Chondrocyte (in vitro differentiated cells): ENCODE measurements around the gene MLYCD. TPM values are rescaled to one million over a fixed set of nuclear protein-coding genes. Genes with fewer than 3 reads are reported as not detected.

ENCODE experiments used
- DNase-seq: peaks from one replicate; pipeline ENCODE4 v3.0.0; 2021; ENCODE audit warnings: mixed read lengths, low spot score
- H3K27ac Mint-ChIP-seq: one replicate; pipeline ENCODE4 v1.8.0; 2021; ENCODE audit warnings: mild to moderate bottlenecking, moderate library complexity, mixed read lengths; ENCODE audit not compliant: unreplicated experiment
- H3K27me3 Mint-ChIP-seq: 2 replicates; pipeline ENCODE4 v1.8.0; 2021; ENCODE audit warnings: low read depth, mixed read lengths
- H3K36me3 Mint-ChIP-seq: 2 replicates; pipeline ENCODE4 v1.8.0; 2021; ENCODE audit warnings: low read depth, mixed read lengths
- H3K4me1 Mint-ChIP-seq: 2 replicates; pipeline ENCODE4 v1.8.0; 2021; ENCODE audit warnings: low read depth, mild to moderate bottlenecking, mixed read lengths
- H3K4me3 Mint-ChIP-seq: one replicate; pipeline ENCODE4 v1.8.0; 2021; ENCODE audit warnings: mild to moderate bottlenecking, moderate library complexity, mixed read lengths; ENCODE audit not compliant: unreplicated experiment
- H3K9me3 Mint-ChIP-seq: 2 replicates; pipeline ENCODE4 v1.8.0; 2021; ENCODE audit warnings: low read depth, mixed read lengths
- total RNA-seq: library from RNA; stranded (reverse); gene quantifications from 3 replicates; pipeline ENCODE4 v1.2.1, GENCODE V29; 2021
- TF ChIP-seq, protein P1 (sequence below): fragments of 200-600 bp; sonication (generic); IDR thresholded peaks from 2 replicates; pipeline ENCODE4 v1.5.0; 2021; ENCODE audit warnings: antibody characterized with exemption, mild to moderate bottlenecking, moderate library complexity

The MLYCD gene
- total RNA-seq, 1 donor from 2014 or later, result 3.1 TPM

DNA sequence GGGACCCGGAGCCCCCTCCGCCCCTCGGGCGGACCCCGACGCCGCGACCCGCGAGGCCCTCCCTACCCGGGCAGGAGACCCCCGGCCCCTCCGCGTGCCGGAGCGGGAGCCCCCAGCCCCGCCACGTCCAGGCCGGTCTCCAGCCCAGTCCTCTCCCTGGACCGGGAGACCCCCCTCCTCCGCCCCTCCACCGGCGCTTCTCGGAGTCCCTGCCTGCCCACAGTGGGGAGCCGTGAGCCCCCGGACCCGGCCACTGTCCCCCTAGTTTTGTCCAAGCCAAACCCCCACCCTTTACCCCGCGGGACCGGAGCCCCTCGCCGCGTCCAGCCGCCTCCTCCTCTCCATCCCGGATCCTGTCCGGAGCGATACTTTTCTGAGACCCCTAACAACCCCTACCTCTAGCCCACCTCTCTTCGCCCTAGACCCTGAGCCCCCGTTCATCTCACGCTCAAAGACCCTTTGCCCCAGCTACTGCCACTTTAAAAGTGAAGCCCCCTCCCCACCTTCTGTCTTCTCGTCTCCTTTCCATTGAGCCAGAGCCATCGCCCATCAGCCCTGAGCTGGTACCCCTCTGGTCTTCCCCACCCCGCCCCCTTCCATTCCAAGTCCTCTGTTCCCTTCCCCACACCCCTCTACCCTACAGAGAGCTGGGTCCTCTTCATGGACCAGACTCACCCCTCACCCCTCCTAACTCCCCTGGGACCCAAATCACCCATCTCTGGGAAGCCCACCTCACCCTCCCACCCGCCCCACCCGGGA is 70.2 kb downstream of the MLYCD start:
- Mint-ChIP-seq H3K27me3 (peaks cover 2% of the 10 kb centered on the region), H3K9me3 (no peaks in the 10 kb centered on the region), H3K27ac (no peak overlapping the region), H3K36me3 (no peaks in the 10 kb centered on the region), H3K4me3 (peak overlapping the region; percentile 58), H3K4me1 (peaks cover 3% of the 10 kb centered on the region)
- DNase-seq, result no peak
- TF ChIP-seq, protein P1, sequence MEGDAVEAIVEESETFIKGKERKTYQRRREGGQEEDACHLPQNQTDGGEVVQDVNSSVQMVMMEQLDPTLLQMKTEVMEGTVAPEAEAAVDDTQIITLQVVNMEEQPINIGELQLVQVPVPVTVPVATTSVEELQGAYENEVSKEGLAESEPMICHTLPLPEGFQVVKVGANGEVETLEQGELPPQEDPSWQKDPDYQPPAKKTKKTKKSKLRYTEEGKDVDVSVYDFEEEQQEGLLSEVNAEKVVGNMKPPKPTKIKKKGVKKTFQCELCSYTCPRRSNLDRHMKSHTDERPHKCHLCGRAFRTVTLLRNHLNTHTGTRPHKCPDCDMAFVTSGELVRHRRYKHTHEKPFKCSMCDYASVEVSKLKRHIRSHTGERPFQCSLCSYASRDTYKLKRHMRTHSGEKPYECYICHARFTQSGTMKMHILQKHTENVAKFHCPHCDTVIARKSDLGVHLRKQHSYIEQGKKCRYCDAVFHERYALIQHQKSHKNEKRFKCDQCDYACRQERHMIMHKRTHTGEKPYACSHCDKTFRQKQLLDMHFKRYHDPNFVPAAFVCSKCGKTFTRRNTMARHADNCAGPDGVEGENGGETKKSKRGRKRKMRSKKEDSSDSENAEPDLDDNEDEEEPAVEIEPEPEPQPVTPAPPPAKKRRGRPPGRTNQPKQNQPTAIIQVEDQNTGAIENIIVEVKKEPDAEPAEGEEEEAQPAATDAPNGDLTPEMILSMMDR, result no peak

DNA sequence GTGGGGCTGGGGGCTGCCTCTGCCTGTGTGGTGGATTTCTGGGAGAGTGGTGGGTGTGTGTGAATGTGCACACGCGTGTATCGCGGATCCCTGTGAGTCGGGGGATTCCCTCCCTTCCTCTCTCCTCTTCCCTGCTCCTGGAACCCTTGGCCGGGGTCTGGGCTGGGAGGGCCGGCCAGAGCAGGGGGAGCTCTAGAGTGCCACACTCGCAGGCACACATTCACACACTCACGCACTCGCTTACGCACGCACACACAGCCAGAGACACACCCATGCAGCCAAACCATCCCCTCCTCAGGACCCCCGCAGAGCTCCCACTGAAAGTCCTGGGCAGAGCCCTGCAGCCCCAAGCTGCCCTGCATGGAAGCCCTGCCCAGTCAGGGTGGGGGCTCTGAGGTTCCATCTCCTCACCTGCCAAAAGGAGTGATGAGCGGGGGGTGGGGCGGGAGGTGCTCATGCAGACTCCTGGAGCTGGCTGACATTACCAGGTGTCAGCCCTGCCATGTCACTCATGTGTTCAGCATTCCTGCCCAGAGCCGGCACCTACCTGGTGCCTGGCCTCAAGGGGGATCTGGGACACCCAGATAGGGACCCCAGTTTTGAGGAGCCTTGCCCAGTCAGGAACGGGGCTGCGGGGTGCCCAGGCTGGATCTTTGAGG is 71.0 kb downstream of the MLYCD start:
- H3K27me3 Mint-ChIP-seq, result peaks cover 2% of the 10 kb centered on the region
- no peak overlapping the region for H3K27ac Mint-ChIP-seq
- peak overlapping the region; percentile 22 for H3K4me3 Mint-ChIP-seq
- TF ChIP-seq, protein P1, result no peak
- peak; percentile 66 for DNase-seq
- no peaks in the 10 kb centered on the region for H3K36me3 Mint-ChIP-seq
- H3K9me3 Mint-ChIP-seq, result no peaks in the 10 kb centered on the region
- peaks cover 3% of the 10 kb centered on the region for H3K4me1 Mint-ChIP-seq

DNA sequence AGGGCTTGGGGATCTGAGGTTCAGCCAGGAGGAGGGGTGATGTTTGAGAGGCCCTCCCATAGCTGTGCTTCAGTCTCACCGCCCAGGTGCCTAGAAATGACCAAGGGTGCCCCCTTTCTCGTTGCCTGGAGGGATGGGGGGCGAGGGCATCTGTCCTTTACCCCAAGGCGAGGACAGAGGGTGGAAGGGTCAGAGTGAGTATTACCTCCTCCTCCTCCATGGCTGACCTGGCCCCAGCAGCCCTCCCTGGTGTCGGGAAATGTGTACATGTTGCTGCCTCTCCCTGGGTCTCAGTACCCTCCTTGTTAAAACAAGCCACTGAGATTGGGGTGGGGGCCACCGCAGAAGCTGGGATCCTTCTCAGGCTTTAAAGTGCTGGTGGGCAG is 71.5 kb downstream of the MLYCD start:
- Mint-ChIP-seq H3K9me3 (no peaks in the 10 kb centered on the region), H3K4me3 (no peak overlapping the region), H3K4me1 (peaks cover 3% of the 10 kb centered on the region), H3K36me3 (no peaks in the 10 kb centered on the region), H3K27me3 (peaks cover 2% of the 10 kb centered on the region), H3K27ac (no peak overlapping the region)
- peak; percentile 59 for DNase-seq
- TF ChIP-seq, protein P1, result no peak

DNA sequence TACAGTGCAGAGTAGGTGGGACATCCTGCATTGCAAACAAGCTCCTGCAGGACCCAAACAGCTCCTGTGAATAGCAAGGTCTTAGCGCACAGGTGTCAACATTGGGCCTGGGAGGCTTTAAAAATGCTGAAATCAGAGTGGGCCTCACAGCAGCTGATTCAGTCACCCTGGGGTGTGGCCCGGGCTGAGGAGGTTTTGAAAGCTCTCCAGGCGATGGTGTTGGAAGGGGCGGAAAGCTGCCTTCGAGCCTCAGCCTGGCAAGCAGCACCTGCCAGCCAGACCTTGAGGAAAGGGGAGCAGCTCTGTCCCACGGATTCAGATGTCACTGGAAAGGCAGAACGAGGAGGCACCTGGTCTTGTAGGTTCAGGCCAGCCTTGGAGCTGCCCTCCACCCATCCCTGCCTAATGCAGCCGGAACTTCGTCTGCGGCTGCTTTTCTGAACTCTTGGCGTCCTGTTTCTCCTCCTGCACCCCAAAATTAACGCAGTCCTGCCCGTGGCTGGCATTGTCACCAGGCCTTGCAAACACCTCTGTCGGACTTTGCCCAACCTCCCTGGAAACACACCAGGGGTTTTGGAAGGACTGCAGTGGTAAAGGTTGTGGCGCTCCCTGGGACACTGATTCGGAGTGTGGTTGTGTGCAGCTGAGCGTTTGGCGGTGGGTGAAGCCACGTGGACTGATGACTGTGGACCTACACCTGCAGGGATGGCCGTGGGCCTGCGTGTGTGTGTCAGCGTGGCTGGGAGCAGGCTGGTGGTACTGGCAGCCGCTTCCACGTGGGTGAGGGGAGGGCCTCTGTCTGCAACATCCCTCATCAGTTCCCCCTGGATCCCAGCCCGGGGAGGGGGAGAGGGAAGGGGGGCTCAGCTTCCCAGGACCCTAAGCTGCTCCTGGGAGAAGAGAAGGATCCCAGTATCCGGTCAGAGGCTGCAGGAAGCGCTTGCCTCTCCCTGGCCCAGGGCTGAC is 72.5 kb downstream of the MLYCD start:
- peak; percentile 86 for DNase-seq
- Mint-ChIP-seq H3K27me3 (peaks cover 4% of the 10 kb centered on the region), H3K27ac (no peak overlapping the region), H3K36me3 (no peaks in the 10 kb centered on the region), H3K9me3 (no peaks in the 10 kb centered on the region), H3K4me3 (no peak overlapping the region), H3K4me1 (peaks cover 3% of the 10 kb centered on the region)
- TF ChIP-seq, protein P1, result no peak
